Fibroblast of peridontal ligament (primary cell): ENCODE data around the gene SNRNP200.

Experiments used
- DNase-seq: peaks from one replicate; pipeline ENCODE4 v3.0.0-alpha.2; 2010; ENCODE audit errors: extremely low read depth

The SNRNP200 gene

GRCh38 chr2:96325041-96325883 lies 19.9 kb upstream of the SNRNP200 start, which contains the start of gene ITPRIPL1:
Gene ITPRIPL1 (plus strand): TSS chr2:96325317. CDS start chr2:96325840, 523 bp downstream.
- no peak for DNase-seq

- no peak for DNase-seq
These were observed 19.3 kb upstream of the SNRNP200 start for GRCh38 chr2:96324721-96325040.

GRCh38 chr2:96323849-96324248 lies 18.5 kb upstream of the SNRNP200 start:
- DNase-seq: no peak

GRCh38 chr2:96320728-96321622 lies 15.6 kb upstream of the SNRNP200 start:
- DNase-seq: no peak

GRCh38 chr2:96320326-96320725 lies 15.0 kb upstream of the SNRNP200 start:
- DNase-seq: no peak

- no peak for DNase-seq
These were observed 14.1 kb upstream of the SNRNP200 start for GRCh38 chr2:96319396-96319795.

GRCh38 chr2:96318723-96319122 lies 13.4 kb upstream of the SNRNP200 start:
- no peak for DNase-seq

- no peak for DNase-seq
These were observed 12.2 kb upstream of the SNRNP200 start for GRCh38 chr2:96317584-96317997.

GRCh38 chr2:96316999-96317398 lies 11.7 kb upstream of the SNRNP200 start:
- no peak for DNase-seq

GRCh38 chr2:96315400-96316071 lies 10.2 kb upstream of the SNRNP200 start:
- DNase-seq: peak; percentile 70

- DNase-seq: no peak
These were observed 9.7 kb upstream of the SNRNP200 start for GRCh38 chr2:96315005-96315399.

- no peak for DNase-seq
These were observed 2.9 kb upstream of the SNRNP200 start for GRCh38 chr2:96308248-96308647.

- DNase-seq: no peak
These were observed 1.0 kb upstream of the SNRNP200 start for GRCh38 chr2:96306370-96306769.

GRCh38 chr2:96305979-96306308 lies 598 bp upstream of the SNRNP200 start:
- DNase-seq: no peak

- no peak for DNase-seq
These were observed 740 bp downstream of the SNRNP200 start for GRCh38 chr2:96304606-96305005.

- no peak for DNase-seq
These were observed 3.5 kb downstream of the SNRNP200 start for GRCh38 chr2:96301865-96302264.

GRCh38 chr2:96296925-96297324 lies 8.4 kb downstream of the SNRNP200 start:
- no peak for DNase-seq

GRCh38 chr2:96294271-96294670 lies 11.1 kb downstream of the SNRNP200 start:
- peak; percentile 7 for DNase-seq

- no peak for DNase-seq
These were observed 13.6 kb downstream of the SNRNP200 start for GRCh38 chr2:96291751-96292150.

GRCh38 chr2:96287273-96287856 lies 18.0 kb downstream of the SNRNP200 start:
- DNase-seq: no peak

- DNase-seq: no peak
These were observed 28.4 kb downstream of the SNRNP200 start for GRCh38 chr2:96276787-96277499.
